CD14-positive monocyte (primary cell): ENCODE measurements around the gene LINGO4. TPM values are rescaled to one million over a fixed set of nuclear protein-coding genes. Genes with fewer than 3 reads are reported as not detected.

ENCODE experiments used
- DNase-seq, 3 donors: peaks; one replicate each; pipeline ENCODE4 v3.0.0-alpha.2; 2011 to 2022
- H2AFZ ChIP-seq: 2 replicates; pipeline ENCODE4 v1.6.0; 2012; ENCODE audit warnings: mild to moderate bottlenecking, low read depth, low read length, inconsistent platforms; ENCODE audit not compliant: insufficient read depth, poor library complexity, severe bottlenecking
- H3K27ac ChIP-seq, 2 donors: 1 replicate in 1 of 2; 2 replicates in 1 of 2; pipeline ENCODE4 v1.5.1; 2012 to 2013; ENCODE audit warnings: low read length in 2 of 2, control low read depth in 1 of 2, inconsistent platforms in 1 of 2, low read depth in 1 of 2, mild to moderate bottlenecking in 1 of 2
- H3K27me3 ChIP-seq, 2 donors: one replicate each; pipeline versions ENCODE4 v1.6.0 to v1.6.1; 2011 to 2013; ENCODE audit warnings: low read length in 2 of 2; ENCODE audit not compliant: control insufficient read depth in 2 of 2, insufficient read depth in 2 of 2
- H3K36me3 ChIP-seq, 2 donors: replicated peaks in 1 of 2; 1 replicate in 1 of 2; 2 replicates in 1 of 2; pipeline versions ENCODE4 v1.5.1 to v1.6.1; 2012 to 2013; ENCODE audit warnings: low read length in 2 of 2, control low read depth in 1 of 2, inconsistent platforms in 1 of 2, mild to moderate bottlenecking in 1 of 2; ENCODE audit not compliant: insufficient read depth in 2 of 2, control insufficient read depth in 1 of 2
- H3K4me1 ChIP-seq, 2 donors: 1 replicate in 1 of 2; 2 replicates in 1 of 2; pipeline versions ENCODE4 v1.5.1 to v1.6.1; 2012 to 2013; ENCODE audit warnings: low read length in 2 of 2, control low read depth in 1 of 2, inconsistent platforms in 1 of 2, mild to moderate bottlenecking in 1 of 2, moderate library complexity in 1 of 2; ENCODE audit not compliant: insufficient read depth in 2 of 2, control insufficient read depth in 1 of 2
- H3K4me2 ChIP-seq: replicated peaks from 2 replicates; pipeline ENCODE3; 2012; ENCODE audit warnings: low read length, moderate library complexity, mild to moderate bottlenecking; ENCODE audit not compliant: poor library complexity, severe bottlenecking; ENCODE audit errors: extremely low read depth
- H3K4me3 ChIP-seq, 3 experiments: fragments of 200-600 bp in 1 of 3; sonication (generic) in 1 of 3; replicated peaks in 1 of 3; 1 replicate in 2 of 3; 2 replicates in 1 of 3; pipeline ENCODE4 v1.5.1; 2011 to 2013; ENCODE audit warnings: low read length in 3 of 3, mild to moderate bottlenecking in 3 of 3, control low read depth in 2 of 3, low read depth in 2 of 3, inconsistent platforms in 1 of 3, moderate library complexity in 1 of 3
- H3K79me2 ChIP-seq: 2 replicates; pipeline ENCODE4 v1.6.0; 2012; ENCODE audit warnings: mild to moderate bottlenecking, control low read depth, inconsistent platforms, low read length, moderate library complexity; ENCODE audit not compliant: insufficient read depth
- H3K9ac ChIP-seq: 2 replicates; pipeline ENCODE4 v1.6.0; 2017; ENCODE audit warnings: low read length, mild to moderate bottlenecking; ENCODE audit not compliant: insufficient read depth, poor library complexity, severe bottlenecking
- H3K9me3 ChIP-seq, 2 donors: replicated peaks in 1 of 2; 1 replicate in 1 of 2; 2 replicates in 1 of 2; pipeline versions ENCODE4 v1.5.1 to v1.6.1; 2012 to 2013; ENCODE audit warnings: low read length in 2 of 2, control low read depth in 1 of 2; ENCODE audit not compliant: control insufficient read depth in 1 of 2, insufficient read depth in 1 of 2
- H4K20me1 ChIP-seq: 2 replicates; pipeline ENCODE4 v1.6.0; 2012; ENCODE audit warnings: mild to moderate bottlenecking, low read length, control low read depth, moderate library complexity; ENCODE audit not compliant: insufficient read depth
- H3K27ac Mint-ChIP-seq, 7 donors: one replicate each; pipeline ENCODE4 v1.8.0; 2020; ENCODE audit warnings: mild to moderate bottlenecking in 7 of 7, mixed read lengths in 7 of 7, moderate library complexity in 6 of 7, inconsistent platforms in 2 of 7
- H3K27me3 Mint-ChIP-seq, 3 donors: one replicate each; pipeline ENCODE4 v1.8.0; 2021 to 2022; ENCODE audit warnings: low read depth in 3 of 3, mild to moderate bottlenecking in 3 of 3, mixed read lengths in 3 of 3, moderate library complexity in 3 of 3, inconsistent platforms in 1 of 3
- H3K36me3 Mint-ChIP-seq, 2 donors: one replicate each; pipeline ENCODE4 v1.8.0; 2020; ENCODE audit warnings: mixed read lengths in 2 of 2, inconsistent platforms in 1 of 2, mild to moderate bottlenecking in 1 of 2
- H3K4me1 Mint-ChIP-seq: one replicate; pipeline ENCODE4 v1.8.0; 2020; ENCODE audit warnings: mild to moderate bottlenecking, mixed read lengths
- H3K4me3 Mint-ChIP-seq, 2 donors: one replicate each; pipeline ENCODE4 v1.8.0; 2020; ENCODE audit warnings: mild to moderate bottlenecking in 2 of 2, mixed read lengths in 2 of 2, moderate library complexity in 1 of 2
- H3K9me3 Mint-ChIP-seq, 7 donors: one replicate each; pipeline ENCODE4 v1.8.0; 2020 to 2022; ENCODE audit warnings: mixed read lengths in 7 of 7, mild to moderate bottlenecking in 6 of 7, moderate library complexity in 6 of 7, inconsistent platforms in 2 of 7
- WGBS: methylation state at CpG from one replicate; pipeline ENCODE4 v1.1.5; 2013; ENCODE audit warnings: missing lambda C conversion rate; ENCODE audit not compliant: insufficient coverage; 5-methylcytosine and 5-hydroxymethylcytosine counted together
- intact Hi-C, 2 donors: fragments of 100-400 bp; cut with micrococcal nuclease; formaldehyde crosslinking; loops; one replicate each; pipeline versions ENCODE4 v1.15.0 to v1.15.1; 2023
- polyA plus RNA-seq, 3 donors: library from polyadenylated mRNA; depleted of rRNA in 1 of 3; unstranded in 2 of 3; stranded (reverse) in 1 of 3; fragments of 300-500 nt in 2 of 3; fragments of >200 nt in 1 of 3; fragmentation: Illumina TruSeq in 2 of 3; gene quantifications; 1 replicate in 2 of 3; 2 replicates in 1 of 3; pipeline ENCODE4 v1.2.3, GENCODE V29; 2012 to 2021
- TF ChIP-seq, protein P1 (sequence below): fragments of 200-600 bp; IDR thresholded peaks from one replicate; pipeline ENCODE4 v1.8.0; 2022; ENCODE audit warnings: antibody characterized with exemption, mild to moderate bottlenecking

The LINGO4 gene
- polyA plus RNA-seq, 3 donors, result not detected

DNA sequence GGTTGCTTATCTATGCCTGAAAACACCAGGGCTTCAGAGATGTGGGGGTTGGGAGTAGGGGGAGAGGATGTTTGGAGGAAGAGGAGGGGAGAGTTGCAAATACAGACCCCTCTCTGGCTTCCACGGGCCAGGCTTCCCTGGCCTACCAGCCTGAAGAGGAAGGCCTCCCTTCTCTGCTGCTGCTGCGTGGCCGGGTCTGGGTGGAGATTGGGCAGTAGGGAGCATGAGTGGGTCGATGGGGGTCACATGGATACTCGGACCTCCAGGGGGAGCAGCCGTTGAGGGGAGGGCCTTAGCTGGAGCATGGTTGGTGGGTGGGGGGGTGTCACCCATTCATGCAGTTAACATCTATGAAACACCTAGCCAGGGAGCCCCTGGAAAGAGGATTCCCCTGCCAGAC lies 24.8 kb upstream of the LINGO4 start:
- 54% methylated on average over 2 of the region's 6 CpGs for WGBS
- H3K4me1 Mint-ChIP-seq, result peaks cover 70% of the 10 kb centered on the region
- no peak overlapping the region for H3K9ac ChIP-seq
- H3K4me2 ChIP-seq, result no peak overlapping the region
- no peaks in the 10 kb centered on the region for H3K27me3 ChIP-seq
- H2AFZ ChIP-seq, result no peak overlapping the region
- intact Hi-C loops, result no loop called here
- H3K27me3 Mint-ChIP-seq, result peaks cover 1 to 11% (median 3%) of the 10 kb centered on the region in 3 donors
- TF ChIP-seq, protein P1, sequence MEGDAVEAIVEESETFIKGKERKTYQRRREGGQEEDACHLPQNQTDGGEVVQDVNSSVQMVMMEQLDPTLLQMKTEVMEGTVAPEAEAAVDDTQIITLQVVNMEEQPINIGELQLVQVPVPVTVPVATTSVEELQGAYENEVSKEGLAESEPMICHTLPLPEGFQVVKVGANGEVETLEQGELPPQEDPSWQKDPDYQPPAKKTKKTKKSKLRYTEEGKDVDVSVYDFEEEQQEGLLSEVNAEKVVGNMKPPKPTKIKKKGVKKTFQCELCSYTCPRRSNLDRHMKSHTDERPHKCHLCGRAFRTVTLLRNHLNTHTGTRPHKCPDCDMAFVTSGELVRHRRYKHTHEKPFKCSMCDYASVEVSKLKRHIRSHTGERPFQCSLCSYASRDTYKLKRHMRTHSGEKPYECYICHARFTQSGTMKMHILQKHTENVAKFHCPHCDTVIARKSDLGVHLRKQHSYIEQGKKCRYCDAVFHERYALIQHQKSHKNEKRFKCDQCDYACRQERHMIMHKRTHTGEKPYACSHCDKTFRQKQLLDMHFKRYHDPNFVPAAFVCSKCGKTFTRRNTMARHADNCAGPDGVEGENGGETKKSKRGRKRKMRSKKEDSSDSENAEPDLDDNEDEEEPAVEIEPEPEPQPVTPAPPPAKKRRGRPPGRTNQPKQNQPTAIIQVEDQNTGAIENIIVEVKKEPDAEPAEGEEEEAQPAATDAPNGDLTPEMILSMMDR, result no peak
- no peaks in the 10 kb centered on the region for H4K20me1 ChIP-seq
- H3K9me3 Mint-ChIP-seq, result no peaks in the 10 kb centered on the region
- H3K36me3 Mint-ChIP-seq, result no peaks in the 10 kb centered on the region
- no peaks in the 10 kb centered on the region for H3K36me3 ChIP-seq
- peak overlapping the region in 1 of 2 donors; percentile 30 for H3K4me3 Mint-ChIP-seq
- H3K9me3 ChIP-seq, result no peaks in the 10 kb centered on the region
- no peaks in the 10 kb centered on the region for H3K79me2 ChIP-seq
- DNase-seq, result no peak
- H3K4me3 ChIP-seq, result no peak overlapping the region
- H3K4me1 ChIP-seq, result peaks cover 62 to 77% of the 10 kb centered on the region in 2 donors
- no peak overlapping the region for H3K27ac ChIP-seq
- H3K27ac Mint-ChIP-seq, result no peak overlapping the region

DNA sequence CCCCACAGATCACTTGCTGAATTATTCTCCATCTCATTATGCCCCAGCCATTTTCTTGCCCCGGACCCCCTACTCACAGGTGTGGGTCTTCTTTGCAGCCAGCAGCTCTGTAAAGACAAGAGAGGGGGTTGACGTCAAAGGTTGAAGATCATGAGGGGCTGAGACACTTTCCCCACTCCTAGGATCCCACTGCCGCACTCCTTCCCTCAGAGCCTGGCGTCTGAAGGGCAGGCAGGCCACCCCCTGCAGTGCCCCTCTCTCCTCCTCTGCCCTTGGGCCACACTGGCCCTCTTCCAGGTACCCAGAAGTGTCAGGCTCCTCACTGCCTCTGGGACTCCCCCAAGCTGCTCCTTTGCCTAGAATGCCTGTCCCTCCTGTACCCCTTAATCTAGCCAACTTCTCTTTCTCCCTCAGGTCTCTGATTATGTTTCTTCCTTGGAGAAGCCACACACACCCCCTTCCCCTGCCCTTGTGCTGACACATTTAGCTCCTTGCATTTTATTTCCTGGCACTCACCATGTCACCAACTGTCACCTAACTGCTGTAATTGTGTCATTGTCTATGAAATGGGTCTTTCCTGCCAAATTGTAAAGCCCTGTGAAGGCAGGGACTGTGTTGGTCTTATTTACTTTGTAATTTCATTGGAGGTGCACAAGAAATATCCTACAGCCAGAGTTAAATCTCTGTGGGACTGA lies 24.3 kb upstream of the LINGO4 start:
- Histone ChIP-seq H3K4me2 (no peak overlapping the region), H3K9me3 (no peaks in the 10 kb centered on the region), H3K4me3 (peak overlapping the region in 1 of 3 experiments; percentile 12), H4K20me1 (no peaks in the 10 kb centered on the region), H3K27me3 (no peaks in the 10 kb centered on the region), H3K79me2 (no peaks in the 10 kb centered on the region), H3K27ac (no peak overlapping the region), H3K4me1 (peaks cover 57 to 72% of the 10 kb centered on the region in 2 donors), H3K9ac (no peak overlapping the region), H3K36me3 (no peaks in the 10 kb centered on the region), H2AFZ (no peak overlapping the region)
- H3K27ac Mint-ChIP-seq, result peak overlapping the region in 3 of 7 donors; percentile 72 to 81 (median 76)
- peaks cover 1 to 11% (median 4%) of the 10 kb centered on the region in 3 donors for H3K27me3 Mint-ChIP-seq
- no peak for DNase-seq
- H3K4me1 Mint-ChIP-seq, result peaks cover 65% of the 10 kb centered on the region
- TF ChIP-seq, protein P1, result no peak
- no peaks in the 10 kb centered on the region for H3K9me3 Mint-ChIP-seq
- peak overlapping the region in 1 of 2 donors; percentile 54 for H3K4me3 Mint-ChIP-seq
- no peaks in the 10 kb centered on the region for H3K36me3 Mint-ChIP-seq
- intact Hi-C loops, result no loop called here
- 46% methylated on average over 2 of the region's 4 CpGs for WGBS
